Fibroblast of pulmonary artery (primary cell): ENCODE results near the gene PDE6D.
"Not testable (repeated sequence)": the region's sequence is repeated elsewhere in the genome, so short reads cannot be mapped to it uniquely, and the experiment has no call there.

Experiments
- DNase-seq: peaks from one replicate; pipeline ENCODE4 v3.0.0-alpha.2; 2010; ENCODE audit warnings: low read depth
- H3K4me3 ChIP-seq: replicated peaks from 2 replicates; pipeline ENCODE4 v1.5.1; 2011; ENCODE audit warnings: low read depth, mild to moderate bottlenecking, control low read depth, low read length, moderate library complexity
- CTCF ChIP-seq: IDR thresholded peaks from 2 replicates; pipeline ENCODE4 v1.5.1; 2011; ENCODE audit warnings: mild to moderate bottlenecking, control low read depth, low read length, inconsistent platforms; ENCODE audit errors: missing control alignments

PDE6D gene

GRCh38 chr2:231713730-231714638 lies 67.1 kb downstream of the PDE6D start:
- H3K4me3 ChIP-seq: no peak overlapping the region
- DNase-seq: peak; percentile 91
- peak; percentile 84 for TF ChIP-seq CTCF

- H3K4me3 ChIP-seq: not testable (repeated sequence)
Measured at GRCh38 chr2:231713406-231713729, 67.7 kb downstream of the PDE6D start.

GRCh38 chr2:231712451-231713021 lies 68.5 kb downstream of the PDE6D start:
- not testable (repeated sequence) for DNase-seq, H3K4me3 ChIP-seq

More at GRCh38 chr2:231713406-231713729, 67.7 kb downstream of the PDE6D start:
- DNase-seq: not testable (repeated sequence)

GRCh38 chr2:231711677-231712450 lies 69.2 kb downstream of the PDE6D start:
- DNase-seq: no peak
- H3K4me3 ChIP-seq: peak overlapping the region; percentile 81
- TF ChIP-seq CTCF: no peak

- peak; percentile 13 for TF ChIP-seq CTCF
- no peak for DNase-seq
- peak overlapping the region; percentile 81 for H3K4me3 ChIP-seq
Measured at GRCh38 chr2:231710799-231711676, 70.0 kb downstream of the PDE6D start.

GRCh38 chr2:231709981-231710798 lies 70.9 kb downstream of the PDE6D start:
- peak; percentile 38 for TF ChIP-seq CTCF
- H3K4me3 ChIP-seq: peak overlapping the region; percentile 81
- DNase-seq: peak; percentile 85

GRCh38 chr2:231709636-231709980 lies 71.5 kb downstream of the PDE6D start:
- no peak for TF ChIP-seq CTCF
- H3K4me3 ChIP-seq: peak overlapping the region; percentile 79
- DNase-seq: no peak
